K562 (cell line): ENCODE measurements around the gene CHMP2A. TPM values are rescaled to one million over a fixed set of nuclear protein-coding genes. Genes with fewer than 3 reads are reported as not detected.

Source experiments
- ATAC-seq: fragments of 200-7000 bp; cut with Tn5 transposase; 3 replicates; pipeline ENCODE4 v1.9.1; 2020; ENCODE audit warnings: moderate library complexity
- BruUV-seq: library from RNA; stranded (reverse); fragments of 400-500 nt; replicated peaks from 2 replicates; lab custom pipeline; 2021; lab: Mats Ljungman, UMichigan
- CTCF ChIA-PET: fragments of 300-600 bp; formaldehyde crosslinking; extraction: SDS; loops from one replicate; lab custom pipeline; 2021; ENCODE audit warnings: low intra/inter-chr PET ratio; lab: Yijun Ruan, JAX
- POLR2A ChIA-PET: fragments of 300-600, 350-650 bp; sonication (Branson Sonifier 250); formaldehyde crosslinking; extraction: SDS; loops from one replicate; lab custom pipeline; 2021; ENCODE audit warnings: antibody characterized with exemption, inconsistent platforms; lab: Yijun Ruan, JAX
- DNase-seq, 4 experiments: peaks; one replicate each; pipeline versions ENCODE4 v3.0.0 to v3.0.0-alpha.2; 2011 to 2018; ENCODE audit warnings: low spot score in 3 of 4, mixed read lengths in 3 of 4; ENCODE audit errors: extremely low read depth in 1 of 4
- FAIRE-seq: peaks from 2 replicates; lab custom pipeline; 2011; peaks lifted over from hg19 to GRCh38; lab: Jason Lieb, UNC
- H2AFZ ChIP-seq: 2 replicates; pipeline ENCODE4 v1.6.0; 2011; ENCODE audit warnings: low read depth, low read length, control low read depth, inconsistent platforms
- H3K27ac ChIP-seq: fragments of 200-600 bp; 3 replicates; pipeline ENCODE4 v1.8.0; 2011; ENCODE audit warnings: low read depth, mild to moderate bottlenecking, control low read depth, inconsistent platforms, low read length, moderate library complexity, mixed read lengths; ENCODE audit errors: extremely low read depth
- H3K27me3 ChIP-seq, 2 experiments: fragments of 300-600 bp in 1 of 2; 2 replicates in 1 of 2; 3 replicates in 1 of 2; pipeline versions ENCODE4 v1.6.0 to v1.8.0; 2011; ENCODE audit warnings: inconsistent platforms in 2 of 2, low read length in 2 of 2, mild to moderate bottlenecking in 1 of 2, mixed read lengths in 1 of 2, moderate library complexity in 1 of 2; ENCODE audit not compliant: control insufficient read depth in 2 of 2, insufficient read depth in 2 of 2
- H3K36me3 ChIP-seq: fragments of 300-600 bp; 3 replicates; pipeline ENCODE4 v1.8.0; 2011; ENCODE audit warnings: mild to moderate bottlenecking, low read length, inconsistent platforms; ENCODE audit not compliant: control insufficient read depth, insufficient read depth
- H3K4me1 ChIP-seq, 2 experiments: fragments of 200-600 bp in 1 of 2; replicated peaks in 1 of 2; 2 replicates in 1 of 2; 3 replicates in 1 of 2; pipeline versions ENCODE4 v1.5.1 to v1.8.0; 2011; ENCODE audit warnings: inconsistent platforms in 2 of 2, low read length in 2 of 2, mild to moderate bottlenecking in 1 of 2, mixed read lengths in 1 of 2, moderate library complexity in 1 of 2; ENCODE audit not compliant: control insufficient read depth in 2 of 2, insufficient read depth in 2 of 2
- H3K4me2 ChIP-seq: 2 replicates; pipeline ENCODE4 v1.6.1; 2011; ENCODE audit warnings: low read length, control low read depth, inconsistent platforms, mixed read lengths; ENCODE audit not compliant: insufficient read depth
- H3K4me3 ChIP-seq: fragments of 200-600 bp; sonication (generic), shearing (Covaris generic); 2 replicates; pipeline ENCODE4 v1.5.1; 2016; ENCODE audit warnings: control low read depth, inconsistent platforms
- H3K79me2 ChIP-seq: fragments of 200-600 bp; 3 replicates; pipeline ENCODE4 v1.8.0; 2011; ENCODE audit warnings: low read length, inconsistent platforms; ENCODE audit not compliant: control insufficient read depth, insufficient read depth
- H3K9ac ChIP-seq, 2 experiments: 2 replicates each; pipeline versions ENCODE4 v1.6.0 to v1.6.1; 2011; ENCODE audit warnings: low read depth in 2 of 2, low read length in 2 of 2, control low read depth in 1 of 2, inconsistent platforms in 1 of 2, mild to moderate bottlenecking in 1 of 2, mixed read lengths in 1 of 2; ENCODE audit not compliant: insufficient read depth in 1 of 2
- H3K9me1 ChIP-seq: one replicate; pipeline ENCODE4 v1.6.0; 2011; ENCODE audit warnings: inconsistent platforms, mild to moderate bottlenecking, low read length, moderate library complexity; ENCODE audit not compliant: control insufficient read depth, insufficient read depth
- H3K9me3 ChIP-seq: replicated peaks from 2 replicates; pipeline ENCODE4 v1.5.1; 2011; ENCODE audit warnings: low read depth, low read length, inconsistent platforms; ENCODE audit not compliant: control insufficient read depth, insufficient read depth
- H4K20me1 ChIP-seq: replicated peaks from 2 replicates; pipeline ENCODE4 v1.6.1; 2011; ENCODE audit warnings: low read length, inconsistent platforms, mixed read lengths; ENCODE audit not compliant: control insufficient read depth, insufficient read depth
- BCLAF1 ChIP-seq, 2 experiments: fragments of 450-650 bp in 1 of 2; IDR thresholded peaks; 2 replicates each; pipeline ENCODE4 v1.6.1; 2011 to 2017; ENCODE audit warnings: low read depth in 2 of 2, antibody characterized with exemption in 1 of 2, borderline replicate concordance in 1 of 2, low read length in 1 of 2, mild to moderate bottlenecking in 1 of 2, mixed read lengths in 1 of 2; ENCODE audit not compliant: control insufficient read depth in 1 of 2
- CHD1 ChIP-seq: fragments of 200-600 bp; sonication (generic); IDR thresholded peaks from one replicate; pipeline ENCODE4 v1.6.1; 2012; ENCODE audit warnings: mild to moderate bottlenecking, moderate library complexity, low read length, inconsistent platforms
- CTCF ChIP-seq, 3 experiments: IDR thresholded peaks in 2 of 3; conservative IDR thresholded peaks in 1 of 3; 2 replicates each; pipeline ENCODE4 v1.5.1; 2011 to 2012; ENCODE audit warnings: low read length in 3 of 3, mild to moderate bottlenecking in 3 of 3, control low read depth in 2 of 3, improper control_type of control experiment in 1 of 3, inconsistent platforms in 1 of 3, low read depth in 1 of 3, mixed read lengths in 1 of 3, moderate library complexity in 1 of 3; ENCODE audit not compliant: insufficient read depth in 2 of 3
- DACH1 ChIP-seq: fragments of 450-650 bp; IDR thresholded peaks from 2 replicates; pipeline ENCODE4 v1.6.1; 2018; ENCODE audit not compliant: partially characterized antibody
- HDAC2 ChIP-seq: fragments of 450-650 bp; IDR thresholded peaks from 2 replicates; pipeline ENCODE4 v1.6.1; 2016; ENCODE audit warnings: mild to moderate bottlenecking
- MAFK ChIP-seq: IDR thresholded peaks from 2 replicates; pipeline ENCODE4 v1.6.1; 2011; ENCODE audit warnings: low read length, improper control_type of control experiment
- NCOA4 ChIP-seq: fragments of 450-650 bp; IDR thresholded peaks from 2 replicates; pipeline ENCODE4 v1.6.1; 2018; ENCODE audit warnings: mild to moderate bottlenecking; ENCODE audit not compliant: partially characterized antibody
- NR2C2 ChIP-seq, 2 experiments: fragments of 200-800 bp in 1 of 2; sonication (Bioruptor generic) in 1 of 2; sonication (generic) in 1 of 2; formaldehyde crosslinking in 1 of 2; IDR thresholded peaks; 2 replicates each; pipeline versions ENCODE4 v1.6.1 to v1.8.0; 2016 to 2022; ENCODE audit warnings: mild to moderate bottlenecking in 1 of 2, missing compliant biosample characterization in 1 of 2, missing genetic modification characterization in 1 of 2, missing genetic modification reagents in 1 of 2
- PYGO2 ChIP-seq: fragments of 450-650 bp; IDR thresholded peaks from 2 replicates; pipeline ENCODE4 v1.6.1; 2016; ENCODE audit warnings: mild to moderate bottlenecking, missing genetic modification characterization, moderate library complexity, missing compliant biosample characterization
- RB1 ChIP-seq: fragments of 450-650 bp; IDR thresholded peaks from 2 replicates; pipeline ENCODE4 v1.6.1; 2017; ENCODE audit warnings: low read depth, mild to moderate bottlenecking
- RBM14 ChIP-seq: fragments of 200-400 bp; formaldehyde crosslinking; IDR thresholded peaks from 2 replicates; pipeline ENCODE4 v1.6.1; 2018; ENCODE audit warnings: low read depth, mild to moderate bottlenecking, low read length, moderate library complexity, borderline replicate concordance; ENCODE audit not compliant: insufficient read depth
- RBM15 ChIP-seq: fragments of 200-400 bp; formaldehyde crosslinking; IDR thresholded peaks from 2 replicates; pipeline ENCODE4 v1.6.1; 2018; ENCODE audit warnings: mild to moderate bottlenecking, low read length, moderate library complexity; ENCODE audit not compliant: insufficient read depth
- ZNF121 ChIP-seq: sonication (generic); formaldehyde crosslinking; conservative IDR thresholded peaks from 2 replicates; pipeline ENCODE4 v1.8.0; 2022; ENCODE audit warnings: missing genetic modification reagents
- ZNF316 ChIP-seq: fragments of 450-650 bp; IDR thresholded peaks from 2 replicates; pipeline ENCODE4 v1.6.1; 2016
- ZNF445 ChIP-seq: fragments of 250-450 bp; sonication (Bioruptor Pico); IDR thresholded peaks from 2 replicates; pipeline ENCODE4 v1.4.0; 2020; ENCODE audit warnings: low read depth, mild to moderate bottlenecking, moderate library complexity
- ZNF764 ChIP-seq: fragments of 250-450 bp; sonication (Bioruptor Pico); IDR thresholded peaks from 2 replicates; pipeline ENCODE4 v1.4.0; 2020; ENCODE audit warnings: low read depth, mild to moderate bottlenecking, moderate library complexity
- WGBS: fragments of 100-300 bp; shearing (Covaris generic); methylation state at CpG from one replicate; pipeline ENCODE4 v1.1.6; 2016; ENCODE audit warnings: low coverage, mixed read lengths; ENCODE audit not compliant: insufficient coverage; ENCODE audit errors: missing lambda C conversion rate; 5-methylcytosine and 5-hydroxymethylcytosine counted together
- in situ Hi-C: fragments of 300-500 bp; cut with MboI; formaldehyde crosslinking; loops from 4 replicates; pipeline ENCODE4 v1.15.0; 2018; ENCODE audit warnings: inconsistent platforms, mixed read lengths
- intact Hi-C: fragments of 100-400 bp; cut with micrococcal nuclease; formaldehyde crosslinking; loops from 2 replicates; pipeline ENCODE4 v1.14.2; 2022
- polyA plus RNA-seq, 8 experiments: library from polyadenylated mRNA; depleted of rRNA in 4 of 8; stranded (reverse) in 5 of 8; unstranded in 3 of 8; fragments of >200 nt; fragmentation: Nextera tagmentation in 2 of 8; fragmentation: Illumina TruSeq in 1 of 8; extraction: Ambion mirVana in 2 of 8; extraction: Trizol in 1 of 8; gene quantifications; 2 replicates each; pipeline versions ENCODE4 v1.2.1 to v1.2.3, GENCODE V29; 2011 to 2014; ENCODE audit warnings: inconsistent platforms in 1 of 8, missing spikeins in 1 of 8
- total RNA-seq, 7 experiments: library from RNA; depleted of rRNA in 6 of 7; stranded (reverse); fragments of >200 nt in 6 of 7; fragmentation: Illumina TruSeq in 2 of 7; extraction: Trizol in 2 of 7; gene quantifications; 2 replicates each; pipeline versions ENCODE4 v1.2.1 to v1.2.3, GENCODE V29; 2011 to 2021; ENCODE audit warnings: low replicate concordance in 1 of 7

Gene CHMP2A
- total and polyA plus RNA-seq, 9 of the 15 experiments (the other 6 are each of a cell fraction or from before 2014, with no cell fraction given): 57.6 to 159 (median 87.2) TPM

GRCh38 chr19:58544591-58545285 is 10.2 kb downstream of the CHMP2A start:
- H3K9me1 ChIP-seq: peaks cover 8% of the 10 kb centered on the region
- WGBS: 1% methylated on average over 35 of the region's 92 CpGs
- CTCF ChIA-PET: interaction anchor here (1.6 kb wide), 1 partner anchor 26 kb away, joined by 4 read pairs; no protein-coding TSS in a partner anchor
- H3K36me3 ChIP-seq: peaks cover 49% of the 10 kb centered on the region
- peak overlapping the region; percentile 89 for H3K4me2 ChIP-seq
- H3K4me1 ChIP-seq: peaks cover 13 to 35% of the 10 kb centered on the region in 2 experiments; a peak in 4 of 5 replicates
- peaks cover 49% of the 10 kb centered on the region for H3K79me2 ChIP-seq
- peak; percentile 79 to 92 (median 88) for DNase-seq
- H3K4me3 ChIP-seq: peak overlapping the region; percentile 100
- peak overlapping the region; percentile 75; the same call in 1 of the 2 replicates for H2AFZ ChIP-seq
- FAIRE-seq: no peak
- POLR2A ChIA-PET: interaction anchor here (1.2 to 3.9 kb wide), 4 partner anchors 9 to 25 kb away, joined by 10 to 48 read pairs (median 12); partner anchors contain the start of genes CHMP2A and ZBTB45
- peak overlapping the region; percentile 88 to 98 for H3K9ac ChIP-seq
- no peaks in the 10 kb centered on the region for H3K27me3 ChIP-seq
- no TSS peak for BruUV-seq
- peak overlapping the region; percentile 88 for H3K27ac ChIP-seq
- in situ Hi-C loops (no loop called here), intact Hi-C loops (no loop called here)
- H3K9me3 ChIP-seq: no peaks in the 10 kb centered on the region
- ATAC-seq: peak; percentile 53
- H4K20me1 ChIP-seq: peaks cover 44% of the 10 kb centered on the region
- TF ChIP-seq ZNF121 (CRISPR knock-in tag) (no peak), RBM14 (no peak), MAFK (no peak), NCOA4 (no peak), ZNF764 (no peak), ZNF316 (no peak), NR2C2 (CRISPR knock-in tag; IDR thresholded peaks at IDR 0.05) (no peak), NR2C2 (tag; IDR thresholded peaks at IDR 0.05) (peak; percentile 11; the same call in 1 of the 2 replicates), RBM15 (no peak), DACH1 (no peak), PYGO2 (tag) (no peak), HDAC2 (no peak), CTCF (IDR thresholded peaks at IDR 0.05 in 2 of 3, conservative IDR thresholded peaks at IDR 0.05 in 1 of 3; ENCODE audit: insufficient read depth in 2 of 3, low read depth in 1 of 3, low read length in 3 of 3) (0 out of 6 replicates have a peak, but pooled peaks of 1 of the 3 experiments have one; percentile 0), CHD1 (peak; percentile 84), BCLAF1 (IDR thresholded peaks at IDR 0.05; ENCODE audit: borderline replicate concordance in 1 of 2, control insufficient read depth in 1 of 2, low read depth in 2 of 2, low read length in 1 of 2) (no peak), RB1 (0 out of 2 replicates have a peak, but pooled peaks have one; percentile 6), ZNF445 (no peak)
